Loucy (cell line): Measurements from ENCODE around the gene GNB1.

Experiments used
- H2AFZ ChIP-seq: fragments of 200-600 bp; sonication (generic); 2 replicates; pipeline ENCODE4 v1.6.0; 2016; ENCODE audit warnings: antibody characterized with exemption, mild to moderate bottlenecking, low read length, moderate library complexity
- H3F3A ChIP-seq: fragments of 200-600 bp; 2 replicates; pipeline ENCODE4 v1.6.0; 2016; ENCODE audit warnings: antibody characterized with exemption, low read depth, mild to moderate bottlenecking
- H3K27me3 ChIP-seq: fragments of 200-600 bp; sonication (generic); 2 replicates; pipeline ENCODE4 v1.6.1; 2014; ENCODE audit warnings: low read length, mild to moderate bottlenecking; ENCODE audit not compliant: insufficient read depth, poor library complexity, severe bottlenecking
- H3K36me3 ChIP-seq: fragments of 200-600 bp; sonication (generic); 2 replicates; pipeline ENCODE4 v1.6.1; 2016; ENCODE audit warnings: low read length; ENCODE audit not compliant: insufficient read depth
- H3K4me1 ChIP-seq: fragments of 200-600 bp; sonication (generic); 2 replicates; pipeline ENCODE4 v1.5.1; 2014; ENCODE audit warnings: low read length, mild to moderate bottlenecking; ENCODE audit not compliant: insufficient read depth, poor library complexity, severe bottlenecking
- H3K4me2 ChIP-seq: fragments of 200-600 bp; sonication (generic); 2 replicates; pipeline ENCODE4 v1.6.0; 2014; ENCODE audit warnings: antibody characterized with exemption, low read length, low read depth, mild to moderate bottlenecking; ENCODE audit not compliant: poor library complexity, severe bottlenecking
- H3K4me3 ChIP-seq: fragments of 200-600 bp; sonication (generic); 2 replicates; pipeline ENCODE4 v1.5.1; 2014; ENCODE audit warnings: low read length, mild to moderate bottlenecking, mixed read lengths; ENCODE audit not compliant: poor library complexity, severe bottlenecking
- H3K79me2 ChIP-seq: fragments of 200-600 bp; sonication (generic); 2 replicates; pipeline ENCODE4 v1.6.1; 2014; ENCODE audit warnings: low read length; ENCODE audit not compliant: insufficient read depth
- H3K9ac ChIP-seq: fragments of 200-600 bp; sonication (generic); 2 replicates; pipeline ENCODE4 v1.6.0; 2014; ENCODE audit warnings: mild to moderate bottlenecking, low read depth, low read length, moderate library complexity; ENCODE audit not compliant: poor library complexity, severe bottlenecking
- H3K9me2 ChIP-seq: fragments of 200-600 bp; sonication (generic); replicated peaks from 2 replicates; pipeline ENCODE4 v1.6.1; 2016; ENCODE audit warnings: low read depth, low read length, mixed read lengths
- H3K9me3 ChIP-seq: fragments of 200-600 bp; sonication (generic); 2 replicates; pipeline ENCODE4 v1.6.1; 2014; ENCODE audit warnings: mild to moderate bottlenecking, antibody characterized with exemption, low read length, low read depth; ENCODE audit not compliant: insufficient read depth
- H4K20me1 ChIP-seq: fragments of 200-600 bp; sonication (generic); 2 replicates; pipeline ENCODE4 v1.6.0; 2014; ENCODE audit warnings: antibody characterized with exemption, low read length, mild to moderate bottlenecking; ENCODE audit not compliant: insufficient read depth, poor library complexity, severe bottlenecking
- CTCF ChIP-seq: fragments of 200-600 bp; sonication (generic); conservative IDR thresholded peaks from 2 replicates; pipeline ENCODE4 v1.5.1; 2014; ENCODE audit warnings: mild to moderate bottlenecking, antibody characterized with exemption, low read length
- EZH2phosphoT487 ChIP-seq: fragments of 200-600 bp; IDR thresholded peaks from 2 replicates; pipeline ENCODE4 v1.6.1; 2018; ENCODE audit warnings: antibody characterized with exemption, mild to moderate bottlenecking, moderate library complexity, borderline replicate concordance

The GNB1 gene

GRCh38 chr1:1924849-1925248, 34.0 kb upstream of the GNB1 start:
- TF ChIP-seq CTCF (no peak), EZH2phosphoT487 (no peak)

GRCh38 chr1:1924386-1924785, 33.5 kb upstream of the GNB1 start:
- Histone ChIP-seq H3K9me2 (no peaks in the 10 kb centered on the region), H3K27me3 (no peaks in the 10 kb centered on the region), H3K4me3 (no peak overlapping the region), H3K9ac (no peak overlapping the region), H3K9me3 (no peaks in the 10 kb centered on the region), H3K79me2 (no peaks in the 10 kb centered on the region), H3K4me1 (no peaks in the 10 kb centered on the region), H2AFZ (no peak overlapping the region), H4K20me1 (no peaks in the 10 kb centered on the region), H3F3A (no peaks in the 10 kb centered on the region), H3K4me2 (no peak overlapping the region), H3K36me3 (no peaks in the 10 kb centered on the region)
- TF ChIP-seq EZH2phosphoT487, result no peak
- TF ChIP-seq CTCF, result no peak

More at GRCh38 chr1:1924849-1925248, 34.0 kb upstream of the GNB1 start:
- Histone ChIP-seq H3K4me1 (no peaks in the 10 kb centered on the region), H3K9me2 (no peaks in the 10 kb centered on the region), H3K36me3 (no peaks in the 10 kb centered on the region), H3K9ac (no peak overlapping the region), H3K79me2 (no peaks in the 10 kb centered on the region), H3K9me3 (no peaks in the 10 kb centered on the region), H3K4me2 (no peak overlapping the region), H4K20me1 (no peaks in the 10 kb centered on the region), H2AFZ (no peak overlapping the region), H3K27me3 (no peaks in the 10 kb centered on the region), H3F3A (no peaks in the 10 kb centered on the region), H3K4me3 (no peak overlapping the region)

- TF ChIP-seq EZH2phosphoT487 (no peak), CTCF (no peak)
- Histone ChIP-seq H2AFZ (no peak overlapping the region), H3K9ac (no peak overlapping the region), H3K27me3 (no peaks in the 10 kb centered on the region), H4K20me1 (no peaks in the 10 kb centered on the region), H3K79me2 (no peaks in the 10 kb centered on the region), H3K4me1 (no peaks in the 10 kb centered on the region), H3K4me2 (no peak overlapping the region), H3F3A (no peaks in the 10 kb centered on the region), H3K9me2 (no peaks in the 10 kb centered on the region), H3K36me3 (no peaks in the 10 kb centered on the region), H3K9me3 (no peaks in the 10 kb centered on the region), H3K4me3 (no peak overlapping the region)
These were observed 32.3 kb upstream of the GNB1 start for GRCh38 chr1:1922956-1923833.
